HUES6 (cell line): ENCODE data around the gene TMEFF2.
"Not testable (repeated sequence)": the region's sequence is repeated elsewhere in the genome, so short reads cannot be mapped to it uniquely, and the experiment has no call there.

ENCODE experiments used
- H3K27ac ChIP-seq: 2 replicates; pipeline ENCODE4 v1.7.0; 2013; ENCODE audit warnings: low read depth, mild to moderate bottlenecking, low read length, inconsistent platforms
- H3K27me3 ChIP-seq: 2 replicates; pipeline ENCODE4 v1.6.1; 2013; ENCODE audit warnings: low read length; ENCODE audit not compliant: control insufficient read depth, insufficient read depth
- H3K36me3 ChIP-seq: 2 replicates; pipeline ENCODE4 v1.6.1; 2013; ENCODE audit warnings: low read length; ENCODE audit not compliant: control insufficient read depth, insufficient read depth
- H3K4me1 ChIP-seq: 2 replicates; pipeline ENCODE4 v1.6.1; 2013; ENCODE audit warnings: low read length; ENCODE audit not compliant: control insufficient read depth, insufficient read depth
- H3K4me3 ChIP-seq: 2 replicates; pipeline ENCODE4 v1.5.1; 2013; ENCODE audit warnings: low read depth, low read length
- H3K9ac ChIP-seq: one replicate; pipeline ENCODE4 v1.6.1; 2013; ENCODE audit warnings: mild to moderate bottlenecking, low read length
- H3K9me3 ChIP-seq: 2 replicates; pipeline ENCODE4 v1.6.1; 2013; ENCODE audit warnings: low read depth, low read length; ENCODE audit not compliant: control insufficient read depth, insufficient read depth

Gene TMEFF2

GRCh38 chr2:192091476-192091875 is 103.3 kb downstream of the TMEFF2 start:
- H3K9me3 ChIP-seq: no peaks in the 10 kb centered on the region
- H3K4me1 ChIP-seq: peaks cover 6% of the 10 kb centered on the region
- no peak overlapping the region for H3K27ac ChIP-seq
- H3K36me3 ChIP-seq: no peaks in the 10 kb centered on the region
- H3K9ac ChIP-seq: no peak overlapping the region
- no peaks in the 10 kb centered on the region for H3K27me3 ChIP-seq
- H3K4me3 ChIP-seq: no peak overlapping the region

- no peaks in the 10 kb centered on the region for H3K36me3 ChIP-seq
- H3K4me3 ChIP-seq: no peak overlapping the region
- no peaks in the 10 kb centered on the region for H3K27me3 ChIP-seq
- H3K4me1 ChIP-seq: peaks cover 6% of the 10 kb centered on the region
- H3K9ac ChIP-seq: no peak overlapping the region
- no peaks in the 10 kb centered on the region for H3K9me3 ChIP-seq
- H3K27ac ChIP-seq: no peak overlapping the region
Measured at GRCh38 chr2:192090911-192091310, 103.8 kb downstream of the TMEFF2 start.

- no peaks in the 10 kb centered on the region for H3K9me3 ChIP-seq
- no peaks in the 10 kb centered on the region for H3K36me3 ChIP-seq
- H3K4me3 ChIP-seq: no peak overlapping the region
- H3K27me3 ChIP-seq: no peaks in the 10 kb centered on the region
- no peak overlapping the region for H3K9ac ChIP-seq
- H3K27ac ChIP-seq: no peak overlapping the region
- H3K4me1 ChIP-seq: peaks cover 13% of the 10 kb centered on the region
Measured at GRCh38 chr2:192087398-192087958, 107.3 kb downstream of the TMEFF2 start.

GRCh38 chr2:192082121-192082520 is 112.6 kb downstream of the TMEFF2 start:
- no peak overlapping the region for H3K4me3 ChIP-seq
- H3K36me3 ChIP-seq: no peaks in the 10 kb centered on the region
- no peak overlapping the region for H3K27ac ChIP-seq
- H3K9me3 ChIP-seq: no peaks in the 10 kb centered on the region
- H3K27me3 ChIP-seq: no peaks in the 10 kb centered on the region
- peaks cover 7% of the 10 kb centered on the region; the same call in 1 of the 2 replicates for H3K4me1 ChIP-seq
- H3K9ac ChIP-seq: no peak overlapping the region

- H3K4me1 ChIP-seq, H3K4me3 ChIP-seq, H3K27ac ChIP-seq, H3K9me3 ChIP-seq, H3K9ac ChIP-seq, H3K36me3 ChIP-seq, H3K27me3 ChIP-seq: not testable (repeated sequence)
Measured at GRCh38 chr2:192080096-192080495, 114.6 kb downstream of the TMEFF2 start.

- Histone ChIP-seq H3K4me3 (no peak overlapping the region), H3K27ac (no peak overlapping the region), H3K36me3 (no peaks in the 10 kb centered on the region), H3K27me3 (no peaks in the 10 kb centered on the region), H3K9ac (no peak overlapping the region), H3K4me1 (no peaks in the 10 kb centered on the region), H3K9me3 (no peaks in the 10 kb centered on the region)
Measured at GRCh38 chr2:192073878-192074277, 120.9 kb downstream of the TMEFF2 start.

- Histone ChIP-seq H3K9me3 (no peaks in the 10 kb centered on the region), H3K27me3 (no peaks in the 10 kb centered on the region), H3K9ac (no peak overlapping the region), H3K27ac (no peak overlapping the region), H3K36me3 (no peaks in the 10 kb centered on the region), H3K4me3 (no peak overlapping the region), H3K4me1 (no peaks in the 10 kb centered on the region)
Measured at GRCh38 chr2:192072778-192073177, 122.0 kb downstream of the TMEFF2 start.

- Histone ChIP-seq H3K9me3 (no peaks in the 10 kb centered on the region), H3K9ac (no peak overlapping the region), H3K4me1 (no peaks in the 10 kb centered on the region), H3K4me3 (no peak overlapping the region), H3K36me3 (no peaks in the 10 kb centered on the region), H3K27ac (no peak overlapping the region), H3K27me3 (no peaks in the 10 kb centered on the region)
Measured at GRCh38 chr2:192072261-192072660, 122.5 kb downstream of the TMEFF2 start.

GRCh38 chr2:192070099-192070498 is 124.6 kb downstream of the TMEFF2 start:
- no peak overlapping the region for H3K9ac ChIP-seq
- no peak overlapping the region for H3K27ac ChIP-seq
- H3K9me3 ChIP-seq: no peaks in the 10 kb centered on the region
- no peaks in the 10 kb centered on the region for H3K27me3 ChIP-seq
- no peak overlapping the region for H3K4me3 ChIP-seq
- no peaks in the 10 kb centered on the region for H3K36me3 ChIP-seq
- H3K4me1 ChIP-seq: no peaks in the 10 kb centered on the region

GRCh38 chr2:192069417-192069816 is 125.3 kb downstream of the TMEFF2 start:
- Histone ChIP-seq H3K9me3 (no peaks in the 10 kb centered on the region), H3K27me3 (no peaks in the 10 kb centered on the region), H3K4me3 (no peak overlapping the region), H3K4me1 (no peaks in the 10 kb centered on the region), H3K27ac (no peak overlapping the region), H3K36me3 (no peaks in the 10 kb centered on the region), H3K9ac (no peak overlapping the region)

- no peak overlapping the region for H3K4me3 ChIP-seq
- H3K9ac ChIP-seq: no peak overlapping the region
- no peaks in the 10 kb centered on the region for H3K27me3 ChIP-seq
- no peaks in the 10 kb centered on the region for H3K36me3 ChIP-seq
- H3K27ac ChIP-seq: no peak overlapping the region
- no peaks in the 10 kb centered on the region for H3K9me3 ChIP-seq
- no peaks in the 10 kb centered on the region for H3K4me1 ChIP-seq
Measured at GRCh38 chr2:192068966-192069365, 125.8 kb downstream of the TMEFF2 start.

- H3K36me3 ChIP-seq: no peaks in the 10 kb centered on the region
Measured at GRCh38 chr2:192067631-192068030, 127.1 kb downstream of the TMEFF2 start.

More at GRCh38 chr2:192067631-192068030, 127.1 kb downstream of the TMEFF2 start:
- Histone ChIP-seq H3K27ac (no peak overlapping the region), H3K9me3 (no peaks in the 10 kb centered on the region), H3K4me3 (no peak overlapping the region), H3K4me1 (no peaks in the 10 kb centered on the region), H3K27me3 (no peaks in the 10 kb centered on the region), H3K9ac (no peak overlapping the region)
